Skeletal muscle satellite cell (primary cell): ENCODE data around the gene TMEM253.
A peak's percentile ranks its signal among the peaks of the same experiment; 100 is the strongest.

ENCODE experiments used
- H3K27me3 ChIP-seq: 2 replicates; pipeline ENCODE4 v1.7.0; 2013; ENCODE audit warnings: low read length; ENCODE audit not compliant: control insufficient read depth, insufficient read depth
- H3K36me3 ChIP-seq: 2 replicates; pipeline ENCODE4 v1.7.0; 2013; ENCODE audit warnings: mild to moderate bottlenecking, control low read depth, low read length; ENCODE audit not compliant: insufficient read depth
- H3K4me1 ChIP-seq: 2 replicates; pipeline ENCODE4 v1.7.0; 2013; ENCODE audit warnings: low read length; ENCODE audit not compliant: control insufficient read depth, insufficient read depth
- H3K4me2 ChIP-seq: 2 replicates; pipeline ENCODE4 v1.7.0; 2013; ENCODE audit warnings: mild to moderate bottlenecking, low read length
- H3K4me3 ChIP-seq: 2 replicates; pipeline ENCODE4 v1.7.0; 2013; ENCODE audit warnings: low read length
- H3K9ac ChIP-seq: 2 replicates; pipeline ENCODE4 v1.7.0; 2013; ENCODE audit warnings: mild to moderate bottlenecking, low read depth, low read length, moderate library complexity
- H3K9me3 ChIP-seq: replicated peaks from 2 replicates; pipeline ENCODE4 v1.7.0; 2013; ENCODE audit warnings: mild to moderate bottlenecking, control low read depth, low read length

Gene TMEM253

GRCh38 chr14:21060614-21061346 lies 40.1 kb upstream of the TMEM253 start:
- H3K4me1 ChIP-seq, result peaks cover 11% of the 10 kb centered on the region
- no peaks in the 10 kb centered on the region for H3K9me3 ChIP-seq

GRCh38 chr14:21061347-21061668 lies 39.6 kb upstream of the TMEM253 start:
- Histone ChIP-seq H3K4me2 (no peak overlapping the region), H3K9me3 (no peaks in the 10 kb centered on the region), H3K9ac (no peak overlapping the region), H3K4me1 (peaks cover 11% of the 10 kb centered on the region), H3K4me3 (no peak overlapping the region), H3K27me3 (peaks cover 5% of the 10 kb centered on the region), H3K36me3 (no peaks in the 10 kb centered on the region)

More at GRCh38 chr14:21060614-21061346, 40.1 kb upstream of the TMEM253 start:
- Histone ChIP-seq H3K4me3 (no peak overlapping the region), H3K4me2 (no peak overlapping the region), H3K9ac (no peak overlapping the region), H3K27me3 (peaks cover 5% of the 10 kb centered on the region), H3K36me3 (no peaks in the 10 kb centered on the region)

DNA sequence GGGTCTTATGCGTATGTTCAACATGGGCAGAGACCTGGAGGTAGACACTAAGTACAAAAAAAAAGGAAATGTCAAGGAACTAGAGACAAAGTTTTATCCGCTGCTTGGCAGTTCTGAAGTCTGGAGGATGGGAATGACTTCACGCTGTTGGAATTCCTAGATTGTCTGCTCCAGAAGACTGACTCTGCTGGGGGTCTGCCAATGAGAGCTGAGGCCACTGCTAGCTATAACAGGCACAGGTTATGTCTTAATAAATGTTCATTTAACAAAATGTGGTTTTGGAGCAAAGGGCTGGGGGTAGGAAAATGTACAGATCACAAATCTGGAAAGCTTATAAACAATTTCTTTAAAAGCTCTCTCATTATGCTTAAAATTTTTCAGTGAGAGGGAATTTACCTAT lies 37.4 kb upstream of the TMEM253 start:
- Histone ChIP-seq H3K4me2 (peak overlapping the region; percentile 22), H3K36me3 (no peaks in the 10 kb centered on the region), H3K4me3 (no peak overlapping the region), H3K27me3 (peaks cover 5% of the 10 kb centered on the region), H3K4me1 (peaks cover 11% of the 10 kb centered on the region), H3K9me3 (no peaks in the 10 kb centered on the region), H3K9ac (no peak overlapping the region)

DNA sequence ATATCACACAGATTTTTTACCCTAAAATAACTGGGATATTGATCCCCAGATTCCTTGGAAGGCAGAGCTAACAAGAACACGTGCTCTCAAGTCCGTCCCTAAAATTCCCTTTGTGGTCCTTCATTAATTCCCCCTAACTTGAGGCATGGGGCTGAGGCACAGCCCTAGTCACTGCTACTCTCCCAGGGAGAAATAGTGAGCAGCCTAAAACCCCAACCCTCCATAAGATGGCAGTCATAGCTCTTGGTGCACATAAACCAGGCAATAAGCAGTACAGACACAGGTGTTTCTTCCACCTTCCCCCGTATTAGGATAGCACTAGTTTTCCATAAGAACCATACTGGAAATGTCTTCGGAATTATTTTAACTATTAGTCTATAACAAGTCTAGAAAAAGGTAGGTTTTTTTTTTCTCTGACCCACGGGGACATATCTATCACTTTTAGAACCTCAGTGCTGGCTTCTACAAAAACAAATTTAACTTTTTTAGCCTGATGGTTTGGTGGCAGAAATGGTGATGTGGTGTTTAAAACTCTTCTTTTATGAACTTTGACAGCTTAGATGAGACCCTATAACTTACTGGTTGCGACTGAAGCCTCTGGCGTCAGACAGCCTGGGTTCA lies 33.9 kb upstream of the TMEM253 start:
- Histone ChIP-seq H3K9me3 (no peaks in the 10 kb centered on the region), H3K36me3 (no peaks in the 10 kb centered on the region), H3K4me2 (no peak overlapping the region), H3K4me1 (peaks cover 29% of the 10 kb centered on the region), H3K9ac (no peak overlapping the region), H3K4me3 (no peak overlapping the region), H3K27me3 (no peaks in the 10 kb centered on the region)

GRCh38 chr14:21068521-21069387 lies 32.1 kb upstream of the TMEM253 start:
- H3K4me1 ChIP-seq, result peaks cover 32% of the 10 kb centered on the region
- H3K9me3 ChIP-seq, result no peaks in the 10 kb centered on the region
- H3K36me3 ChIP-seq, result peaks cover 9% of the 10 kb centered on the region
- peak overlapping the region; percentile 88 for H3K9ac ChIP-seq
- H3K27me3 ChIP-seq, result no peaks in the 10 kb centered on the region
- peak overlapping the region; percentile 98 for H3K4me2 ChIP-seq
- H3K4me3 ChIP-seq, result peak overlapping the region; percentile 81

- H3K27me3 ChIP-seq, result no peaks in the 10 kb centered on the region
- H3K36me3 ChIP-seq, result peaks cover 16% of the 10 kb centered on the region
- peak overlapping the region; percentile 88 for H3K9ac ChIP-seq
- H3K4me2 ChIP-seq, result peak overlapping the region; percentile 98
- no peaks in the 10 kb centered on the region for H3K9me3 ChIP-seq
- H3K4me3 ChIP-seq, result peak overlapping the region; percentile 81
- H3K4me1 ChIP-seq, result peaks cover 30% of the 10 kb centered on the region
These were observed 31.3 kb upstream of the TMEM253 start for GRCh38 chr14:21069388-21070082.

DNA sequence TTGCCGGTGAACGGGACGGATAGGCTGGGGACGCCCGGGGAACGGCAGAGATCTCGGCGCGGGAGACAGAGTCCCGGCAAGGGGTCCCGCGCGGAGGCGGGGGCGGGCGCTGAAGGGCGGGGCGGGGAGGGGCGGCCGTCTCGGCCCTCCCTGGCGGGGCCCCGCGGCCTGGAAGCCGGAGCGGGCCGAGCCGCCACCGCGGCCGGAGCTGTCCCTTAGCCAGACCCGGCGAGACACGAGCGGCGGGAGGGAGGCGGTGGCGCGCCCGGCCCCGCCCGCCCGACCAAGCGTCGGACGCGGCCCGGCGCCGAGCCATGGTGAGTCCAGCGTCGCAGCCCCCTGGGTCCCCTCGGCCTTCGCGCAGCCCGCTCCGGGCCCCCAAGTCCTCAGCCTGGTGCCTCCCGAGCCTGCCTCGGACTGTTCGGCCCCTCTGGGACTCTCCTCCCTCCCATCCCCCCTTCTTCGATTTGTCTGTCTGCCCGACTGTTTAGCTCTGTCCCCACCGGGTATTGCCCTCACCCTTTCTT lies 30.7 kb upstream of the TMEM253 start, which contains the start of gene ARHGEF40:
Gene ARHGEF40, plus strand, starts transcription at position 222 of the 527 bp plus-strand sequence. Its CDS starts 93 bp downstream, at position 315.
- no peaks in the 10 kb centered on the region for H3K9me3 ChIP-seq
- H3K36me3 ChIP-seq, result peaks cover 23% of the 10 kb centered on the region
- H3K4me3 ChIP-seq, result peak within 1 kb of the TSS; percentile 81
- peak within 1 kb of the TSS; percentile 88 for H3K9ac ChIP-seq
- H3K27me3 ChIP-seq, result no peaks in the 10 kb centered on the region
- peak within 1 kb of the TSS; percentile 98 for H3K4me2 ChIP-seq
- peaks cover 30% of the 10 kb centered on the region for H3K4me1 ChIP-seq

GRCh38 chr14:21070610-21071224 lies 30.1 kb upstream of the TMEM253 start:
- Histone ChIP-seq H3K9ac (peak overlapping the region; percentile 88), H3K9me3 (no peaks in the 10 kb centered on the region), H3K27me3 (no peaks in the 10 kb centered on the region), H3K36me3 (peaks cover 28% of the 10 kb centered on the region), H3K4me3 (peak overlapping the region; percentile 81), H3K4me2 (peak overlapping the region; percentile 98), H3K4me1 (peaks cover 30% of the 10 kb centered on the region)

- Histone ChIP-seq H3K9ac (peak overlapping the region; percentile 88), H3K36me3 (peaks cover 35% of the 10 kb centered on the region), H3K4me1 (peaks cover 30% of the 10 kb centered on the region), H3K9me3 (no peaks in the 10 kb centered on the region), H3K4me2 (peak overlapping the region; percentile 98), H3K4me3 (peak overlapping the region; percentile 81), H3K27me3 (no peaks in the 10 kb centered on the region)
These were observed 29.4 kb upstream of the TMEM253 start for GRCh38 chr14:21071225-21072030.

DNA sequence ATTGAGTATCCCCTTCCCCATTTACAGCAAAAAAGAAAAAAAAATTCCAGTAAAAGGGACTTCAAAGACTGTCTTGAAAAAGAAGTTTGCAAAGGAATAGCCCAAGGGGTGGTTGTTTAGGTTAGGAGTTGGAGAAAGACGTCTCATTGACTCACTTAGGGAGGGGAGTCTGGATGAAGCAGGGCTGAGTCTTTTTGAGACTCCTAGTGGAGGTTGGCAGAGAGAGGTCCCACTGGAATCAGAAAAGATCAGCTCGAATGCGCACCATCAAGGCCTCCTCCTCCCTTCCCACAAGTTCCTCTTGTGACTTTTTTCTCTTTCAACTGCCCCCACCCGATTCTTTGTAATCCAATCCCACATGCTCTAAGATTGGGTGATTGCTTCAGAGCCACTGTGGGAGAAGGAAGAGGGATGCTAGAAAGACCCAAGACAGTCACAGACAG lies 28.8 kb upstream of the TMEM253 start:
- Histone ChIP-seq H3K27me3 (no peaks in the 10 kb centered on the region), H3K9ac (peak overlapping the region; percentile 75), H3K36me3 (peaks cover 42% of the 10 kb centered on the region), H3K4me1 (peaks cover 30% of the 10 kb centered on the region), H3K9me3 (no peaks in the 10 kb centered on the region), H3K4me3 (peak overlapping the region; percentile 81), H3K4me2 (peak overlapping the region; percentile 98)
